Vagina (tissue), 2 donors: ENCODE data around the gene PRKCB.

ENCODE experiments used
- POLR2A ChIP-seq, 2 donors: fragments of 450-650 bp; IDR thresholded peaks; one replicate each; pipeline ENCODE4 v1.6.1; 2017; ENCODE audit warnings: antibody characterized with exemption in 2 of 2, mild to moderate bottlenecking in 2 of 2, moderate library complexity in 2 of 2
- TF ChIP-seq, protein P1 (sequence below), 3 experiments: fragments of 450-650 bp in 2 of 3; fragments of 200-600 bp in 1 of 3; sonication (generic) in 1 of 3; IDR thresholded peaks; one replicate each; pipeline ENCODE4 v1.5.1; 2017 to 2019; ENCODE audit warnings: antibody characterized with exemption in 3 of 3, mild to moderate bottlenecking in 2 of 3, moderate library complexity in 2 of 3

DNA sequence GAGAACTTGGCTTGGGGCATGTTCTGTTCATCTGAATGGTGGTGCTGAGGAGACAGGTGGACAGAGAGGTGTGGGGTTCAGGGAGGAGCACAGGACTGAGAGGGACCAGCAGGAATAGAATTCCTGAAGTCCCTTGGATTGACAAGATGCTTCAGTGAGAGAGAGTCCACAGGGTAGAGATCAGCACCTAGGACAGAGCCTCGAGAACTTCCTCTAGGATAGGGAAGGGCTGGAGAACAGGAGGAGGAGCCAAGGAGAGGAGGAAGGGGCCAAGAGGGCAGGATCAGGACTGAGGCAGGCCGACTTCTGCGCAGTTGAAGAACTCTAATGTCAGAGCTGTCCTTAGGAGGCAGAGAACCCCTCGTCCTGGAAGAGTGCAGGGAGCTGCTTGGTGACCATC lies 138.4 kb downstream of the PRKCB start:
- TF ChIP-seq POLR2A (IDR thresholded peaks at IDR 0.05) = no peak
- TF ChIP-seq, protein P1, sequence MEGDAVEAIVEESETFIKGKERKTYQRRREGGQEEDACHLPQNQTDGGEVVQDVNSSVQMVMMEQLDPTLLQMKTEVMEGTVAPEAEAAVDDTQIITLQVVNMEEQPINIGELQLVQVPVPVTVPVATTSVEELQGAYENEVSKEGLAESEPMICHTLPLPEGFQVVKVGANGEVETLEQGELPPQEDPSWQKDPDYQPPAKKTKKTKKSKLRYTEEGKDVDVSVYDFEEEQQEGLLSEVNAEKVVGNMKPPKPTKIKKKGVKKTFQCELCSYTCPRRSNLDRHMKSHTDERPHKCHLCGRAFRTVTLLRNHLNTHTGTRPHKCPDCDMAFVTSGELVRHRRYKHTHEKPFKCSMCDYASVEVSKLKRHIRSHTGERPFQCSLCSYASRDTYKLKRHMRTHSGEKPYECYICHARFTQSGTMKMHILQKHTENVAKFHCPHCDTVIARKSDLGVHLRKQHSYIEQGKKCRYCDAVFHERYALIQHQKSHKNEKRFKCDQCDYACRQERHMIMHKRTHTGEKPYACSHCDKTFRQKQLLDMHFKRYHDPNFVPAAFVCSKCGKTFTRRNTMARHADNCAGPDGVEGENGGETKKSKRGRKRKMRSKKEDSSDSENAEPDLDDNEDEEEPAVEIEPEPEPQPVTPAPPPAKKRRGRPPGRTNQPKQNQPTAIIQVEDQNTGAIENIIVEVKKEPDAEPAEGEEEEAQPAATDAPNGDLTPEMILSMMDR (IDR thresholded peaks at IDR 0.05) = no peak
